GM18519 (cell line): ENCODE measurements around the gene UQCC5.

Experiments
- ATAC-seq: cut with Tn5 transposase; IDR thresholded peaks from one replicate; pipeline ENCODE4 v1.9.1; 2021; ENCODE audit warnings: mild to moderate bottlenecking, moderate library complexity; ENCODE audit not compliant: unreplicated experiment, low FRiP score

The UQCC5 gene

DNA sequence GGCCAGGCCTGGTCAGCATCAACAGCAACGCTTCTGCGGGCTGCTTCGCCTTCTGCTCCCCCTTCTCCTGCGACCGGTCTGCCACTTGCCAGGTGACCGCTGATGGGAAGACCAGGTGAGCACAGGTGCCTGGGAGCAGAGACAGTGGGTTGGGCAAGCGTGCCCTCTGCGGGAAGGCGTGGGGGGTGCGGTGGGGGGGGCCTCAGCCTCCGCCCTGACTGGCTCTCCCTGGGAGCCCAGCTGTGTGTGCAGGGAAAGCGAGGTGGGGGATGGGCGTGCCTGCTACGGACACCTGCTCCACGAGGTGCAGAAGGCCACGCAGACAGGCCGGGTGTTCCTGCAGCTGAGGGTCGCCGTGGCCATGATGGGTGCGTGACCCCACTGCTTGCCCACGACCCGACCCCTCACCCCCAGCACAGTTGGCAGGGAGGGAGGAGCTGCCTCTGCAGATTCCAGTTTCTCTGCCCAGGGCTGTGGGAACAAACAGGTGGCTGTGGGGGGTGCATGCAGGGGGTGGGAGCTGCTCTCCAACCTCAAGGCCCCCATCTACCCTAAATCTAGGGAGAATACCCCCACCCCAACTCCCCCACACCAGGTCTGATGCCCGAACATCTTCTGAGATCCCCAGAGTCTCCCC, 32.5 kb upstream of the UQCC5 start:
- no peak for ATAC-seq

DNA sequence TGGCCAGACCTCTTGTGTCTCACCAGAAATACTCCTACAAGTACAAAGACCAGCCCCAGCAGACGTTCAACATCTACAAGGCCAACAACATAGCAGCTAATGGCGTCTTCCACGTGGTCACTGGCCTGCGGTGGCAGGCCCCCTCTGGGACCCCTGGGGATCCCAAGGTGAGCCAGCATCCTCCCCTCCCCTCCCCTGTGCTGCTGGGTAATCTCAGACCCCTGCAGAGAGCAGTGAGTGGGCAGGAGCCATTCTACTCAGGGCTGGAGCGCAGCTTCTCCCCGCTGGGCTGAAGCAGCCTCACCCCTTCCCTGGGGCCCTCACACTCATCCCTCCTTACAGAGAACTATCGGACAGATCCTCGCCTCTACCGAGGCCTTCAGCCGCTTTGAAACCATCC, 31.4 kb upstream of the UQCC5 start:
- no peak for ATAC-seq

DNA sequence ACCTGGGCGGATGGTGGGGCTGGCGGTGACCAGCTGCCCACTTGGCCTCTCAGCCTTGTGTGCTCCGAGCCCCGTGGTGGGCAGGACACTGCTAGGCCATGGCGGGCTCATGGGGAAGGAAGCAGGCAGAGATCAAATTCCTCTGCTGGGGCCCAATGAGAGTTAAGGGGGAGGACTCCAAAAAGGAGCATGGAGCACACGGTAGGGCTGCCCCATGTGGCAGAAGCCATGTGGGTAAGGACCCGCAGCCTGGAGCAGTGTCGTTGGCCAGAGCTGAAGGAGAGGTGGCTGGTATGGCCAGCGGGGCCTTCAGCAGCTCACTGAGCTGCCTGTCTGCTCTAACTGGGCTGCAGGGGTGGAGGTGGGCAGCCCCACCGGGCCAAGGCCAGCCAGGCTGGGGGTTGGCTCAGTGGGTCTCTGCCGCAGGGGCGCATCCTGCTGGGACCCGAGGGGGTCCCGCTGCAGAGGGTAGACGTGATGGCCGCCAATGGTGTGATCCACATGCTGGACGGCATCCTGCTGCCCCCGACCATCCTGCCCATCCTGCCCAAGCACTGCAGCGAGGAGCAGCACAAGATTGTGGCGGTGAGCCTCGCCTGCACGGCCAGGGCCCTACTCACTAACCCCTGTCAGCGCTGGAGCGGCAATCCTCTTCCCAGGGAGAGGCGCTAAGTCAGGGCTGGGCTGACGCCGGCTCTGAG, 30.0 kb upstream of the UQCC5 start:
- ATAC-seq = no peak

DNA sequence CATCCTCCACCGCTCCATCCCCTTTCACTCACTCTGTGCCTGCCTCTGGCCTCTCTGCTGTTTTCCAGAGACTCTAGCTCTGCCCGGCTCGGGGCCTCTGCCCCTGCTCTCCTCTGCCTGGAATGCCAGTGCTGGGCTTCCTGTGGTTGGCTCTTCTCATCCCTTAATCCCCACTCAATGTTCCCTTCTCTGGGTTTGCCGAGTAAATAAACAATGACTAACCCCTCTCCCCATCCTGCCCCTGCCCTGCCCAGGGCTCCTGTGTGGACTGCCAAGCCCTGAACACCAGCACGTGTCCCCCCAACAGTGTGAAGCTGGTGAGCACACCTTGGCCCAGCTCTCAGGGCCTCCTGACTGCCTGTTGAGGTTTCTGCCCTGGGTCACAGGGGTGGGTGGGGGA, 29.0 kb upstream of the UQCC5 start:
- no peak for ATAC-seq

DNA sequence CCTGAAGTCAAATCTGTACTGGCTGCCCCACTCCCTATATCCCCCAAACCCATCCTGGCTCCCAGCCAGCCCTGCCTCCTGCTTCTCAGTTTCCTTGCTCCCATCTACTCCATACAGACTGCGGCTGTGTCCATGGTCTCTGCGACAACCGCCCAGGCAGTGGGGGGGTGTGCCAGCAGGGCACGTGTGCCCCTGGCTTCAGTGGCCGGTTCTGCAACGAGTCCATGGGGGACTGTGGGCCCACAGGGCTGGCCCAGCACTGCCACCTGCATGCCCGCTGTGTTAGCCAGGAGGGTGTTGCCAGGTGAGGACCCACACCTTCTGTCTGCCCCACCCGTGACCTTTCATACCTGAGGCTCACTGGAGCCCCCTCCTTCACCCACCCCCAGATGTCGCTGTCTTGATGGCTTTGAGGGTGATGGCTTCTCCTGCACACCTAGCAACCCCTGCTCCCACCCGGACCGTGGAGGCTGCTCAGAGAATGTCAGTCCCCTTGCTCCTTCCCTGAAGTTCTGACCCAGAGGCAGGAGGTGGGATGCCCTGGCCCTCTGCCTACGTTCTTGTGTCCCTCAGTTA, 26.6 kb upstream of the UQCC5 start:
- no peak for ATAC-seq

DNA sequence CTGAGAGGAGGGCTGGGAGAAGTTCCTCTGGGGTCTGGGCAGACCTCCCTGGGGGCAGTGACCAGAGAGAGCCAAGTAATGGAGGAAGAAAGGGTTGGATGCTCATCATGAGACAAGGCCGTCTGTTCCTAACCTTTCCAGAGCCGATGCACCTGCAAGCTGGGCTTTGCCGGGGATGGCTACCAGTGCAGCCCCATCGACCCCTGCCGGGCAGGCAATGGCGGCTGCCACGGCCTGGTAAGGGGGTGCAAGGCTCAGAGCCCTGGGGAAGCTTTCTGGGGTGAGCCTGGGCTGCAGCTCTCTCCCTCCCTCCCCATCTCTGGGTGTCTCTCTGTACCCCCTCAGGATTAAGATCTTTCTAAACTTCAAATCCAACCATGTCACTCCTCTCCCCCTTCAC, 24.9 kb upstream of the UQCC5 start:
- no peak for ATAC-seq

DNA sequence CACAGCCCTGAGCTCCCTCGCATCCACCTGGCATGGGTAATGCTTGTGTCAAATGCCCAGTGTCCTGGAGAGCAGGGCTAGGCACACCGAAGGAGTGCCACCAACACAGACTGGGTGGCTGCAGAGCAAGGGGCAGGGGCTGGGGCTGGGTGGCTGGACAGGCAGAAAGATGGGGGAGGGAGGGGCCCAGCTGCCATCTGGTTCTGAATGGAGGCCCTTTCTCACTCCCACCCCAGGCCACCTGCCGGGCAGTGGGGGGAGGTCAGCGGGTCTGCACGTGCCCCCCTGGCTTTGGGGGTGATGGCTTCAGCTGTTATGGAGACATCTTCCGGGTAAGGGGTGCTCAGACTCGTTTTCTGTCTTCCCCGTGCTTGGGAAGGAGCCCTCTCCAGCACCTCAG, 24.3 kb upstream of the UQCC5 start:
- no peak for ATAC-seq

DNA sequence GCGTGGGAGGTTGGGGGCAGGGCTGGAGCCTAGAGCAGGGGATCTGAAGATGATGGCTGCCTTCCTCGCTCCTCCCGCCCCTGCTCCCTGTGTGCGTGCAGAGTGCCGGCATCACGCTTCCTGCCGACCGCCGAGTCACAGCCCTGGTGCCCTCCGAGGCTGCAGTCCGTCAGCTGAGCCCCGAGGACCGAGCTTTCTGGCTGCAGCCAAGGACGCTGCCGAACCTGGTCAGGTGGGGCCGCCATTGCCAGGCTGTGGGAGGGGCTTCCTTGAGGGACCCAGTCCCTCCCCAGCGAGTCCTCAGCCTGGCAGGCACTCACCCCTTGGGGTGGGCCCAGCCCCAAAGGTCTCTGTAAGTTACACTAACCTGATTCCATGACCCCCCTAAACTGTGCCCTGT, 23.7 kb upstream of the UQCC5 start:
- ATAC-seq = no peak

DNA sequence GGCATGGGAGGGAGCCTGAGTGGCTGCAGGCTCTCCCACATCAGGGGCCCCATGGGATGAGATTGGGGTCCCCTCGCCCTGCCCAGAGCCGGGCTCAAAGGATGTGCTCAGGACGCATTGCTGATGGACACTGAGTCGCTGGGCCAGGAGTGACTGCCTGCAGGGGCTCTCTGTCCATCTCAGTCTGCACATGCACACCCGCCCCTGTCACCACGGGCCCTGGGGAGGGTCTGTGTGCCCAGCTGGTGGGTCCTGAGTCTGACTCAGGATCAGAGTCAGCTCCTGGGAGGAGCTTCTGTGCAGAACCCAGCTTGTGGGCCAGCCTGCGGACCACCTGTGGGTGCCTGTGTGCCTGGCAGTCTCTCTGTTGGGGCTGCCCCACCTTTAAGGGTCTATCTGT, 23.1 kb upstream of the UQCC5 start:
- ATAC-seq = no peak

DNA sequence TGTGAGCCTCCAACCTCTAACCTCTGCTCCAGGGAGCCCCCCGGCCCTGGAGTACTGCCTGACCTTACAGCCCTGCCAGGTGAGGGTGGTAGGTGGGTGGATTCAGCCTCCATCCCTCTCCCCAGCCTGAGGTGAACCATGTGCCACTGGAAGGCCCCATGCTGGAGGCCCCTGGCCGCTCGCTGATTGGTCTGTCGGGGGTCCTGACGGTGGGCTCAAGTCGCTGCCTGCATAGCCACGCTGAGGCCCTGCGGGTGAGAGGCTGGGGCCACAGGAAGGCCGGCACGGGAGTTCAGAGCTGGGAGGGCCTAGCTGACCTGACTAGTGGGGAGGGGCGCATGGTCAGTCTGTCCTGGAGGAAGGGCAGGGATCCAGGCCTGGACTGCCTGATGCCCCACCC, 21.8 kb upstream of the UQCC5 start:
- no peak for ATAC-seq

DNA sequence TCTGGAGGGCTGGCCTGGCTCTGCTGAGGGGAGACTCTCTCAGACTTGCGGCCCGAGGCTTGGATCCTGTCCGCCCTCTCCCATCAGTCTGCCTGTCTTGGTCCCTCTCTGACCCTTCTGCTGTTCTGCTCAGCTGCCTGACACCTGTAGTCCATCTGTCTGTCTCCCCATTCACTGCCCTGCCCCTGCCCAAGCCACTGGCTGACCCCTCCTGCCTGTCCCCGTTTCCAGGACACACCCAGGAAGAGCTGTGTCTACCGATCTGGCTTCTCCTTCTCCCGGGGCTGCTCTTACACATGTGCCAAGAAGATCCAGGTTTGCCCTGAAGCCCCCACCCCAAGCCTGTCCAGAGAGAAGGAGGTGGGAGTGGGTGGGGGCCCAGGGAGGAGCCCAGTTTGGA, 21.2 kb upstream of the UQCC5 start:
- ATAC-seq = no peak

DNA sequence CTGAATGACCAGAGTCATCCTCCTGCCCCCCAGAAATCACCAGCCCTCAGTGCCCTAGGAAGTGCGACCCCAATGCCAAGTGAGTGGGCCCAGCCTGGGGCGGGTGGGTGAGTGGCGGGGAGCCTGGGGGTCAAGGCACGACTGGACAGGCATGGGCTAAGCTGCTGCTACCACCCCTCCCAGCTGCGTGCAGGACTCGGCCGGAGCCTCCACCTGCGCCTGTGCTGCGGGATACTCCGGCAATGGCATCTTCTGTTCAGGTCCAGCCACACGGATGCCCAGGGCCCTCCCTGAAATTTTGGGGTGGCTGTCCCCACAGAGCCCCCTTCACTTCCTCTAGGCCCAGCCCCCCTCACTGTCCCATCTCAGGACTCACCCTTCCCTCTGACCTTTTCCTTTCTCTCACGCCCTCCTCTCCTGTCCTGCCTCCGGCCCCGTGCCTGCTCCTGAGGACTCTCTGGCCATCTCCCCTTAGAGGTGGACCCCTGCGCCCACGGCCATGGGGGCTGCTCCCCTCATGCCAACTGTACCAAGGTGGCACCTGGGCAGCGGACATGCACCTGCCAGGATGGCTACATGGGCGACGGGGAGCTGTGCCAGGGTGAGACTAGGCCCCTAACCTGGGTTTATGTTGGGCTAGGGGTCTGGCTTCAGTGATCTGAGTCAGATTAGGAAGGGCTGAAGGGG, 19.8 kb upstream of the UQCC5 start:
- no peak for ATAC-seq

DNA sequence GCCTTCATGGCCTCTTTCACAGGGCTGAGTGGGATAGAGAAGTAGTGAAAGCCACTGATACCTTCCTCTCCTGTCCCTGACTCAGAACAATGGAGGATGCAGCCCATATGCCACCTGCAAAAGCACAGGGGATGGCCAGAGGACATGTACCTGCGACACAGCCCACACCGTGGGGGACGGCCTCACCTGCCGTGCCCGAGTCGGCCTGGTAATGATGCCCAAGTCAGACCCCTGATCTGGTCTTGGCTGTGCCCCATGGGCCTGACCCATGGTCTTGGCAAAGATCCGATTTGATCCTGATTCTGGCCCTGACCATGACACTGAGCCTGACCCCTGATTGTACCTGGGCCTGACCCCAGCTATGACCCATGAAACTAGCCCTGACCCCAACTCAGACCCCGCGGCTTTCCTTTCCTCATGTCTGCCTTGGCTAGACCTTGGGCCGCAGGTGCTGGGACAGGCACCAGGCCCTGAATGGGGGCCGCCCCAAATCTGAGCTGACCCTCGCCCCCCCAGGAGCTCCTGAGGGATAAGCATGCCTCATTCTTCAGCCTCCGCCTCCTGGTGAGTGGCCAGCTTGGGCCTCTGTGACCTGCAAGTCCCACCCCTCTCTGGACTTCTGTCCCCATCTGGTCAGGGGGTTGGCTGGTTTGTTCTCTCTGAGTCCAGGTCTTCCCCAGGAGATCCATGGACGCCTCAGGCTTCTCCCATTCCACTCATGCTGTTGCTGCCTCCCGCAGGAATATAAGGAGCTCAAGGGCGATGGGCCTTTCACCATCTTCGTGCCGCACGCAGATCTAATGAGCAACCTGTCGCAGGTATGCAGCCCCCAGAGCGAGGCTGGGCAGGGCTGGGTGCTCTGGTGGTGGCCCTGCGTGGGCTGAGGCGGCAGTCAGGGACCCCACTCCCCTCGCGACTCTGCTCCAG, 18.3 kb upstream of the UQCC5 start:
- no peak for ATAC-seq

DNA sequence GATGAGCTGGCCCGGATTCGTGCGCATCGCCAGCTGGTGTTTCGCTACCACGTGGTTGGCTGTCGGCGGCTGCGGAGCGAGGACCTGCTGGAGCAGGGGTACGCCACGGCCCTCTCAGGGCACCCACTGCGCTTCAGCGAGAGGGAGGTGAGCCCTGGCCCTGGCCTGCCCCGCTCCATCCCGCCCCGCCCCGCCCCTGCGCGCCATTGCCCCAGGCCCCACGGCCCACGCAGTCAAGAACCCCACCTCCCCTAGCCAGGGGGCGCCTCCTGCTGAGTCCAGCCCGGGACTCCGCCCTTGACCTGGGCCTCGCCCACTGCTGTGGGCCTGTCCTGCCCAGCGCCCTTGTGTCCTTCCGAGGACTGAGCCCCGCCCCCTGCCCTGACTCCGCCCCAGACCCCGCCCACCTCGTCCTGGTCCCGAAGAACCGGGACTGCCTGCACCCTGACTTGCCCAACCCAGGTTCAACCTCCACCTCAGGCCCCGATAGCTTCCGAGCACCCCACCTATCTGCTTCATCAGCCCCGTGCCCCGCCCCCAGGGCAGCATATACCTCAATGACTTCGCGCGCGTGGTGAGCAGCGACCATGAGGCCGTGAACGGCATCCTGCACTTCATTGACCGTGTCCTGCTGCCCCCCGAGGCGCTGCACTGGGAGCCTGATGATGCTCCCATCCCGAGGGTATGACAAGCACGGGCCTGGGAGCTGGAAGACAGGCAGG, 17.5 kb upstream of the UQCC5 start:
- ATAC-seq = no peak

DNA sequence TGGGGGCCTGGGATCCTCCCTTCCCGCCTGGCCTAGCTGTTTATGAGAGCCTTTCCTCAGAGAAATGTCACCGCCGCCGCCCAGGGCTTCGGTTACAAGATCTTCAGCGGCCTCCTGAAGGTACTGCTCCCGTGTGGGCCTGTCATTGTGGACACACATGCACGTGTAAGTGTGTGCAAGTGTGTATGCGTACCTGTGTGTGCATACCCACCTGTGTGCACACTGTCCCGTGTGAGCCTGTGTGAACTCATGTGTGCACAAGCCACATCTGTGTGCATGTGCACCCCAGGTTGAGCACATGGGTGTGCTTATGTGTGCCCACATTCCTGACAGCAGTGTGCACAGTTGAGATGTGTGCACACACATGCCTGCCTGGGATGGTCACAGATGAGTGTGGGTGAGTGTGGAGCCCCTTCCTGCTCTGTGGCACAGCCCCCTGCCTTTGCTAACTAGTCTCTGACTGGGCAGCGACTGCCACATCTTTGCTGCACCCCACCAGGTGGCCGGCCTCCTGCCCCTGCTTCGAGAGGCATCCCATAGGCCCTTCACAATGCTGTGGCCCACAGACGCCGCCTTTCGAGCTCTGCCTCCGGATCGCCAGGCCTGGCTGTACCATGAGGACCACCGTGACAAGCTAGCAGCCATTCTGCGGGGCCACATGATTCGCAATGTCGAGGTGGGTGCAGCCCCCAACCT, 16.8 kb upstream of the UQCC5 start:
- ATAC-seq = no peak

DNA sequence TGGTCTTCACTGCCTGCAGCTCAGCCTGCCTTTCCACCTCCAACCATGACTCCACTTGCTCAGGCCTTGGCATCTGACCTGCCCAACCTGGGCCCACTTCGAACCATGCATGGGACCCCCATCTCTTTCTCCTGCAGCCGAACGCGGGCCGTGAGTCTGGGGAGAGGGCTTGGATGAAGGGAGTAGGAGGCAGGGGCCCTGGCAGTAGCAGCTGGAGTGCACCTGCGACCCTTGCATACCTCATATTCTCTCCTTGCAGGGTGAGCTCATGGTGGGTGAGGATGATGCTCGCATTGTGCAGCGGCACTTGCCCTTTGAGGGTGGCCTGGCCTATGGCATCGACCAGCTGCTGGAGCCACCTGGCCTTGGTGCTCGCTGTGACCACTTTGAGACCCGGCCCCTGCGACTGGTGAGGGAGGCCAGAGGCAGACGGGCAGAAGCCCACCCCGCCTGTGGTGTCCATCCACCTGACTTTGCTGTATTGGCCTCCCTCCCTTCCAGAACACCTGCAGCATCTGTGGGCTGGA, 16.2 kb upstream of the UQCC5 start:
- no peak for ATAC-seq

DNA sequence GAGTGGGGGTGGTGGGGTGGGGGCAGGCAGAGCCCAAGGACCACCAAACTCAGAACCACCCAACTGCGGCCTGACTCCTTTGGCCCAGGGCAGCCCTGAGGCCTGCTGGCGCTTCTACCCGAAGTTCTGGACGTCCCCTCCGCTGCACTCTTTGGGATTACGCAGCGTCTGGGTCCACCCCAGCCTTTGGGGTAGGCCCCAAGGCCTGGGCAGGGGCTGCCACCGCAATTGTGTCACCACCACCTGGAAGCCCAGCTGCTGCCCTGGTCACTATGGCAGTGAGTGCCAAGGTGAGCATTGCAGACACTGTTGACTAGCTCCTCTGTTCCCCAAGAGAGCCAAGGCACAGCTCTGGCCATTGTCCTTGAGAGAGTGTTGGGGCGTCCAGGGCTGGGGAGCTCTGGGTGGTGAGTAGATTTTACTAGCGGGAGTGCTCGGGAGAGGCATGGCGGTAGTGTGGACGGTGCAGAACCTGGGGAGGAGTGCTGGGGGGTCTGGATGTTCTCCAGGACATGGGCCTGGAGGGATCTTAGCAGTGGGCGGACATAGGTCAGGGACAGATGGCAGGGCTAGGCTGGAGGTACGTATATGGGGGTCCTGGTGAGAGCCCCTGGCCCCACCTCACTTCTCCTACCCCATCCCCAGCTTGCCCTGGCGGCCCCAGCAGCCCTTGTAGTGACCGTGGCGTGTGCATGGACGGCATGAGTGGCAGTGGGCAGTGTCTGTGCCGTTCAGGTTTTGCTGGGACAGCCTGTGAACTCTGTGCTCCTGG, 15.5 kb upstream of the UQCC5 start:
- no peak for ATAC-seq

DNA sequence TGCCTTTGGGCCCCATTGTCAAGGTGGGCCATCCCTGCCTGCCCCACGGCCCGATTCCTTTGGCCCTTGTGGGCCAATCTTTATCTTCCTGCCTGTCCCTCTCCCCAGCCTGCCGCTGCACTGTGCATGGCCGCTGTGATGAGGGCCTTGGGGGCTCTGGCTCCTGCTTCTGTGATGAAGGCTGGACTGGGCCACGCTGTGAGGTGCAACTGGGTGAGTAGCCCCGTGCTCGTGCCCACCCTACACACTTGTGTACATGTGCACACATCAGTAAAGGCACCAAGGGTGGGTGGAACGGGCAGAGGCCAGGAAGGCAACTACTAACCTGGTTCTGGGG, 14.9 kb upstream of the UQCC5 start:
- ATAC-seq = no peak
